MG63 (cell line): Measurements from ENCODE around the gene TACC2. TPM values are rescaled to one million over a fixed set of nuclear protein-coding genes. Genes with fewer than 3 reads are reported as not detected.
"Not testable (repeated sequence)": the region's sequence is repeated elsewhere in the genome, so short reads cannot be mapped to it uniquely, and the experiment has no call there.

Source experiments
- DNase-seq: peaks from one replicate; pipeline ENCODE4 v3.0.0-alpha.2; 2020
- H3K27me3 ChIP-seq: fragments of 250-450 bp; sonication (Bioruptor Pico); 2 replicates; pipeline ENCODE4 v1.5.1; 2020; ENCODE audit warnings: mild to moderate bottlenecking, moderate library complexity
- H3K36me3 ChIP-seq: fragments of 250-450 bp; sonication (Bioruptor Pico); 2 replicates; pipeline ENCODE4 v1.5.1; 2020; ENCODE audit warnings: mild to moderate bottlenecking, moderate library complexity
- H3K4me3 ChIP-seq: fragments of 250-450 bp; sonication (Bioruptor Pico); 2 replicates; pipeline ENCODE4 v1.5.1; 2020; ENCODE audit warnings: mild to moderate bottlenecking, moderate library complexity
- H3K9me3 ChIP-seq: fragments of 250-450 bp; sonication (Bioruptor Pico); 2 replicates; pipeline ENCODE4 v1.5.1; 2020; ENCODE audit warnings: mild to moderate bottlenecking, moderate library complexity
- total RNA-seq: library from RNA; depleted of rRNA; stranded (reverse); fragments of >200 nt; shearing (Covaris generic); gene quantifications from 2 replicates; pipeline ENCODE4 v1.2.3, GENCODE V29; 2014; ENCODE audit warnings: low replicate concordance

TACC2 gene
- total RNA-seq, 1 experiment from 2014 or later = 7.3 TPM

- DNase-seq = no peak
- Histone ChIP-seq H3K9me3 (no peaks in the 10 kb centered on the region), H3K4me3 (no peak overlapping the region), H3K27me3 (no peaks in the 10 kb centered on the region), H3K36me3 (no peaks in the 10 kb centered on the region)
Measured at GRCh38 chr10:122186816-122187810, 198.2 kb downstream of the TACC2 start.

- no peaks in the 10 kb centered on the region for H3K9me3 ChIP-seq
- no peaks in the 10 kb centered on the region for H3K36me3 ChIP-seq
- H3K27me3 ChIP-seq = no peaks in the 10 kb centered on the region
- no peak overlapping the region for H3K4me3 ChIP-seq
- no peak for DNase-seq
Measured at GRCh38 chr10:122188706-122189105, 199.7 kb downstream of the TACC2 start.

GRCh38 chr10:122189185-122189584 is 200.2 kb downstream of the TACC2 start:
- DNase-seq = no peak
- H3K27me3 ChIP-seq = no peaks in the 10 kb centered on the region
- H3K4me3 ChIP-seq = no peak overlapping the region
- no peaks in the 10 kb centered on the region for H3K9me3 ChIP-seq
- no peaks in the 10 kb centered on the region for H3K36me3 ChIP-seq

GRCh38 chr10:122190176-122190943 is 201.4 kb downstream of the TACC2 start:
- Histone ChIP-seq H3K36me3 (no peaks in the 10 kb centered on the region), H3K9me3 (no peaks in the 10 kb centered on the region), H3K4me3 (no peak overlapping the region), H3K27me3 (no peaks in the 10 kb centered on the region)
- no peak for DNase-seq

GRCh38 chr10:122191936-122192541 is 203.1 kb downstream of the TACC2 start:
- H3K9me3 ChIP-seq = no peaks in the 10 kb centered on the region
- H3K27me3 ChIP-seq = no peaks in the 10 kb centered on the region
- H3K36me3 ChIP-seq = no peaks in the 10 kb centered on the region
- no peak overlapping the region for H3K4me3 ChIP-seq
- no peak for DNase-seq

- no peaks in the 10 kb centered on the region for H3K9me3 ChIP-seq
- H3K27me3 ChIP-seq = no peaks in the 10 kb centered on the region
- H3K36me3 ChIP-seq = no peaks in the 10 kb centered on the region
- no peak overlapping the region for H3K4me3 ChIP-seq
- DNase-seq = no peak
Measured at GRCh38 chr10:122194251-122194650, 205.3 kb downstream of the TACC2 start.

GRCh38 chr10:122196218-122196617 is 207.3 kb downstream of the TACC2 start:
- Histone ChIP-seq H3K27me3 (no peaks in the 10 kb centered on the region), H3K9me3 (no peaks in the 10 kb centered on the region), H3K4me3 (no peak overlapping the region), H3K36me3 (no peaks in the 10 kb centered on the region)
- DNase-seq = no peak

- no peak for DNase-seq
- Histone ChIP-seq H3K36me3 (no peaks in the 10 kb centered on the region), H3K27me3 (no peaks in the 10 kb centered on the region), H3K4me3 (no peak overlapping the region), H3K9me3 (no peaks in the 10 kb centered on the region)
Measured at GRCh38 chr10:122197611-122198222, 208.8 kb downstream of the TACC2 start.

GRCh38 chr10:122198631-122199030 is 209.7 kb downstream of the TACC2 start:
- no peaks in the 10 kb centered on the region for H3K9me3 ChIP-seq
- DNase-seq = no peak
- no peaks in the 10 kb centered on the region for H3K27me3 ChIP-seq
- H3K4me3 ChIP-seq = no peak overlapping the region
- no peaks in the 10 kb centered on the region for H3K36me3 ChIP-seq

GRCh38 chr10:122199070-122199469 is 210.1 kb downstream of the TACC2 start:
- DNase-seq = no peak
- no peaks in the 10 kb centered on the region for H3K27me3 ChIP-seq
- H3K4me3 ChIP-seq = no peak overlapping the region

GRCh38 chr10:122199689-122200088 is 210.7 kb downstream of the TACC2 start:
- Histone ChIP-seq H3K4me3 (no peak overlapping the region), H3K9me3 (no peaks in the 10 kb centered on the region), H3K27me3 (no peaks in the 10 kb centered on the region), H3K36me3 (no peaks in the 10 kb centered on the region)
- DNase-seq = no peak

More at GRCh38 chr10:122199070-122199469, 210.1 kb downstream of the TACC2 start:
- H3K9me3 ChIP-seq = no peaks in the 10 kb centered on the region
- no peaks in the 10 kb centered on the region for H3K36me3 ChIP-seq

GRCh38 chr10:122201401-122201800 is 212.4 kb downstream of the TACC2 start:
- Histone ChIP-seq H3K27me3 (no peaks in the 10 kb centered on the region), H3K4me3 (no peak overlapping the region), H3K9me3 (no peaks in the 10 kb centered on the region), H3K36me3 (no peaks in the 10 kb centered on the region)
- DNase-seq = no peak

- H3K27me3 ChIP-seq, H3K36me3 ChIP-seq, DNase-seq, H3K4me3 ChIP-seq, H3K9me3 ChIP-seq: not testable (repeated sequence)
Measured at GRCh38 chr10:122203180-122203579, 214.2 kb downstream of the TACC2 start.

GRCh38 chr10:122204691-122205489 is 215.9 kb downstream of the TACC2 start:
- DNase-seq = no peak
- no peaks in the 10 kb centered on the region for H3K36me3 ChIP-seq
- H3K4me3 ChIP-seq = no peak overlapping the region
- no peaks in the 10 kb centered on the region for H3K27me3 ChIP-seq
- H3K9me3 ChIP-seq = no peaks in the 10 kb centered on the region

GRCh38 chr10:122206471-122207065 is 217.6 kb downstream of the TACC2 start:
- Histone ChIP-seq H3K27me3 (no peaks in the 10 kb centered on the region), H3K9me3 (no peaks in the 10 kb centered on the region), H3K36me3 (peaks cover 2% of the 10 kb centered on the region; the same call in 1 of the 2 replicates), H3K4me3 (no peak overlapping the region)
- no peak for DNase-seq

GRCh38 chr10:122207163-122207562 is 218.2 kb downstream of the TACC2 start:
- no peaks in the 10 kb centered on the region for H3K27me3 ChIP-seq
- DNase-seq = no peak
- no peaks in the 10 kb centered on the region for H3K9me3 ChIP-seq
- H3K36me3 ChIP-seq = peaks cover 2% of the 10 kb centered on the region; the same call in 1 of the 2 replicates
- no peak overlapping the region for H3K4me3 ChIP-seq
